ENCODE measurements around the gene CACNA1C. TPM values are rescaled to one million over a fixed set of nuclear protein-coding genes. Genes with fewer than 3 reads are reported as not detected.

Gene CACNA1C
- total and polyA plus RNA-seq, 2 donors (not counting 1 experiment from before 2014, with no cell fraction given), result 7.6 to 11.4 TPM

GRCh38 chr12:2589381-2589780 is 536.6 kb downstream of the CACNA1C start:
- Histone ChIP-seq H3K9me3 (ENCODE audit: control insufficient read depth, insufficient read depth, low read depth, low read length) (peaks cover 2% of the 10 kb centered on the region), H3K36me3 (ENCODE audit: control insufficient read depth, insufficient read depth, low read length) (peaks cover 4% of the 10 kb centered on the region), H4K20me1 (ENCODE audit: control insufficient read depth, extremely low read depth, insufficient read depth, low read length) (no peaks in the 10 kb centered on the region), H3K4me2 (ENCODE audit: extremely low read depth, insufficient read depth, low read length) (no peak overlapping the region), H3K27me3 (ENCODE audit: control insufficient read depth, insufficient read depth, low read length) (no peaks in the 10 kb centered on the region), H3K4me1 (ENCODE audit: control insufficient read depth, extremely low read depth, insufficient read depth, low read length) (no peaks in the 10 kb centered on the region), H3K4me3 (replicated peaks in 1 of 4; ENCODE audit: control extremely low read depth in 1 of 4, insufficient read depth in 1 of 4, low read depth in 3 of 4, low read length in 4 of 4) (no peak overlapping the region), H2AFZ (ENCODE audit: low read length) (no peak overlapping the region), H3K27ac (ENCODE audit: insufficient read depth, low read length) (no peak overlapping the region), H3K79me2 (ENCODE audit: control insufficient read depth, insufficient read depth, low read length) (no peaks in the 10 kb centered on the region), H3K9ac (ENCODE audit: insufficient read depth, low read length) (no peak overlapping the region)
- TF ChIP-seq CTCF (conservative IDR thresholded peaks at IDR 0.05 in 1 of 2, IDR thresholded peaks at IDR 0.05 in 1 of 2; ENCODE audit: low read depth in 1 of 2, low read length in 2 of 2), result no peak
- TF ChIP-seq EZH2 (IDR thresholded peaks at IDR 0.05; ENCODE audit: low read length, missing control alignments), result no peak
- no peak for DNase-seq (ENCODE audit: low read depth in 2 of 2)

- H3K4me3 ChIP-seq (replicated peaks in 1 of 4; ENCODE audit: control extremely low read depth in 1 of 4, insufficient read depth in 1 of 4, low read depth in 3 of 4, low read length in 4 of 4), result no peak overlapping the region
- H3K27ac ChIP-seq (ENCODE audit: insufficient read depth, low read length), result no peak overlapping the region
- no peak overlapping the region for H2AFZ ChIP-seq (ENCODE audit: low read length)
- DNase-seq (ENCODE audit: low read depth in 2 of 2), result no peak
- no peak for TF ChIP-seq EZH2 (IDR thresholded peaks at IDR 0.05; ENCODE audit: low read length, missing control alignments)
- TF ChIP-seq CTCF (conservative IDR thresholded peaks at IDR 0.05 in 1 of 2, IDR thresholded peaks at IDR 0.05 in 1 of 2; ENCODE audit: low read depth in 1 of 2, low read length in 2 of 2), result no peak
- no peak overlapping the region for H3K9ac ChIP-seq (ENCODE audit: insufficient read depth, low read length)
- H3K9me3 ChIP-seq (ENCODE audit: control insufficient read depth, insufficient read depth, low read depth, low read length), result peaks cover 2% of the 10 kb centered on the region
- H4K20me1 ChIP-seq (ENCODE audit: control insufficient read depth, extremely low read depth, insufficient read depth, low read length), result no peaks in the 10 kb centered on the region
- H3K79me2 ChIP-seq (ENCODE audit: control insufficient read depth, insufficient read depth, low read length), result no peaks in the 10 kb centered on the region
- no peaks in the 10 kb centered on the region for H3K27me3 ChIP-seq (ENCODE audit: control insufficient read depth, insufficient read depth, low read length)
- no peaks in the 10 kb centered on the region for H3K4me1 ChIP-seq (ENCODE audit: control insufficient read depth, extremely low read depth, insufficient read depth, low read length)
- no peak overlapping the region for H3K4me2 ChIP-seq (ENCODE audit: extremely low read depth, insufficient read depth, low read length)
- peaks cover 6% of the 10 kb centered on the region for H3K36me3 ChIP-seq (ENCODE audit: control insufficient read depth, insufficient read depth, low read length)
Observed at GRCh38 chr12:2593045-2593444, 540.3 kb downstream of the CACNA1C start.

GRCh38 chr12:2596441-2596840 is 543.7 kb downstream of the CACNA1C start:
- Histone ChIP-seq H3K4me2 (ENCODE audit: extremely low read depth, insufficient read depth, low read length) (no peak overlapping the region), H3K9me3 (ENCODE audit: control insufficient read depth, insufficient read depth, low read depth, low read length) (peaks cover 2% of the 10 kb centered on the region), H3K27ac (ENCODE audit: insufficient read depth, low read length) (no peak overlapping the region), H3K27me3 (ENCODE audit: control insufficient read depth, insufficient read depth, low read length) (no peaks in the 10 kb centered on the region), H3K4me3 (replicated peaks in 1 of 4; ENCODE audit: control extremely low read depth in 1 of 4, insufficient read depth in 1 of 4, low read depth in 3 of 4, low read length in 4 of 4) (no peak overlapping the region), H3K4me1 (ENCODE audit: control insufficient read depth, extremely low read depth, insufficient read depth, low read length) (no peaks in the 10 kb centered on the region), H3K9ac (ENCODE audit: insufficient read depth, low read length) (no peak overlapping the region), H2AFZ (ENCODE audit: low read length) (no peak overlapping the region), H3K79me2 (ENCODE audit: control insufficient read depth, insufficient read depth, low read length) (no peaks in the 10 kb centered on the region), H4K20me1 (ENCODE audit: control insufficient read depth, extremely low read depth, insufficient read depth, low read length) (no peaks in the 10 kb centered on the region), H3K36me3 (ENCODE audit: control insufficient read depth, insufficient read depth, low read length) (peaks cover 6% of the 10 kb centered on the region)
- TF ChIP-seq EZH2 (IDR thresholded peaks at IDR 0.05; ENCODE audit: low read length, missing control alignments), result no peak
- TF ChIP-seq CTCF (conservative IDR thresholded peaks at IDR 0.05 in 1 of 2, IDR thresholded peaks at IDR 0.05 in 1 of 2; ENCODE audit: low read depth in 1 of 2, low read length in 2 of 2), result no peak
- no peak for DNase-seq (ENCODE audit: low read depth in 2 of 2)
